Measurements from ENCODE around the gene CPLANE1. TPM values are rescaled to one million over a fixed set of nuclear protein-coding genes. Genes with fewer than 3 reads are reported as not detected.

Gene CPLANE1
- total RNA-seq, 4 donors from 2014 or later: 6.3 to 28.2 (median 12.0) TPM

DNA sequence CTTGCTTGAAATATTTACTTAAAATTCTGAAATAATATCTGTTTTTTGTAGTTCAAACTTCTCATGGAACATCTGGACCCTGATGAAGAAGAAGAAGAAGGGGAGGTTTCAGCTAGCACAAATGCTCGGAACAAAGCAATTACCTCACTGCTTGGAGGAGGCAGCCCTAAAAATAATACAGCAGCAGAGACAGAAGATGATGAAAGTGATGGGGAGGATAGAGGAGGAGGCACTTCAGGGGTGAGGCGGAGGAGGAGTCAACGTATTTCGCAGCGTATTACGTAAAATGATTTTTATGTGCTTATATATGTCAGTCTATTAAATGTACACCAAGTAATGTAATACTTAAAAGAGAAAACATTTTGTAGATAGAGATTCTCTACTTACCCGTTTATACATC is 185.4 kb downstream of the CPLANE1 start:
- TF ChIP-seq, protein P1, sequence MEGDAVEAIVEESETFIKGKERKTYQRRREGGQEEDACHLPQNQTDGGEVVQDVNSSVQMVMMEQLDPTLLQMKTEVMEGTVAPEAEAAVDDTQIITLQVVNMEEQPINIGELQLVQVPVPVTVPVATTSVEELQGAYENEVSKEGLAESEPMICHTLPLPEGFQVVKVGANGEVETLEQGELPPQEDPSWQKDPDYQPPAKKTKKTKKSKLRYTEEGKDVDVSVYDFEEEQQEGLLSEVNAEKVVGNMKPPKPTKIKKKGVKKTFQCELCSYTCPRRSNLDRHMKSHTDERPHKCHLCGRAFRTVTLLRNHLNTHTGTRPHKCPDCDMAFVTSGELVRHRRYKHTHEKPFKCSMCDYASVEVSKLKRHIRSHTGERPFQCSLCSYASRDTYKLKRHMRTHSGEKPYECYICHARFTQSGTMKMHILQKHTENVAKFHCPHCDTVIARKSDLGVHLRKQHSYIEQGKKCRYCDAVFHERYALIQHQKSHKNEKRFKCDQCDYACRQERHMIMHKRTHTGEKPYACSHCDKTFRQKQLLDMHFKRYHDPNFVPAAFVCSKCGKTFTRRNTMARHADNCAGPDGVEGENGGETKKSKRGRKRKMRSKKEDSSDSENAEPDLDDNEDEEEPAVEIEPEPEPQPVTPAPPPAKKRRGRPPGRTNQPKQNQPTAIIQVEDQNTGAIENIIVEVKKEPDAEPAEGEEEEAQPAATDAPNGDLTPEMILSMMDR (IDR thresholded peaks at IDR 0.05): no peak
- TF ChIP-seq POLR2AphosphoS5 (IDR thresholded peaks at IDR 0.05): no peak
- no peak for TF ChIP-seq POLR2A (IDR thresholded peaks at IDR 0.05)
- TF ChIP-seq EP300 (IDR thresholded peaks at IDR 0.05): no peak
- Histone ChIP-seq H3K27me3 (no peaks in the 10 kb centered on the region), H3K4me1 (no peaks in the 10 kb centered on the region), H3K36me3 (peaks cover 62% of the 10 kb centered on the region), H3K4me3 (no peak overlapping the region), H3K9me3 (no peaks in the 10 kb centered on the region), H3K27ac (no peak overlapping the region)
- DNase-seq (ENCODE audit: low spot score in 2 of 2): no peak
- 94% methylated on average over 7 of the region's 7 CpGs for WGBS

- Histone ChIP-seq H3K36me3 (peaks cover 76% of the 10 kb centered on the region), H3K27me3 (no peaks in the 10 kb centered on the region), H3K9me3 (no peaks in the 10 kb centered on the region), H3K27ac (no peak overlapping the region), H3K4me3 (no peak overlapping the region), H3K4me1 (no peaks in the 10 kb centered on the region)
- 94% methylated on average over 1 of the region's 1 CpG for WGBS
- TF ChIP-seq POLR2A (IDR thresholded peaks at IDR 0.05) (no peak), POLR2AphosphoS5 (IDR thresholded peaks at IDR 0.05) (no peak), EP300 (IDR thresholded peaks at IDR 0.05) (no peak)
- TF ChIP-seq, protein P1 (IDR thresholded peaks at IDR 0.05): no peak
- DNase-seq (ENCODE audit: low spot score in 2 of 2): no peak
Measured at GRCh38 chr5:37060030-37060429, 189.1 kb downstream of the CPLANE1 start.

DNA sequence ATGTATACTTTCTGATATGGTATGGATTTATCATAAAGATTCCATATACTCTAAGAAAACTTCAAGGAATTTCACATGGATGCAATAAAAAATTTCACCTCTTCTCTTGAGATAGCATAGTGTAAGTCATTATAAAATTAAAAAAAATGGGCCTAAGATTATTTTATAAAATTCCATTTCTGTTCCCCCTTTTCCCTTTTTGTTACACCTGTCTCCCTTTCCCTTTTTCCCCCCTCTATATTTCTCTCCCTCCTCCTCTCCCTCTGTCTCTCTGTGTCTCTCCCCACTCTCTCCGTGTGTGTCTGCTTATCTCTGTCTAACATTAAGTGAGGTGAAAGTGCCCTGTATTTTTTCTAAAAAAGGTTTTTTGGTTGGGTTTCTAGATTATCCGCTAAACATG is 192.4 kb downstream of the CPLANE1 start:
- no peak for TF ChIP-seq POLR2A (IDR thresholded peaks at IDR 0.05)
- no peak for TF ChIP-seq EP300 (IDR thresholded peaks at IDR 0.05)
- TF ChIP-seq, protein P1 (IDR thresholded peaks at IDR 0.05): no peak
- no peak for TF ChIP-seq POLR2AphosphoS5 (IDR thresholded peaks at IDR 0.05)
- Histone ChIP-seq H3K27ac (no peak overlapping the region), H3K4me1 (no peaks in the 10 kb centered on the region), H3K4me3 (no peak overlapping the region), H3K36me3 (peaks cover 74% of the 10 kb centered on the region), H3K27me3 (no peaks in the 10 kb centered on the region), H3K9me3 (no peaks in the 10 kb centered on the region)
- DNase-seq (ENCODE audit: low spot score in 2 of 2): no peak
- WGBS: 90% methylated on average over 2 of the region's 2 CpGs

Other genes starting within 250 kb of the CPLANE1 start
- gene NUP155, start 121.7 kb upstream of the CPLANE1 start, total RNA-seq: 10 to 100 TPM; 17.2 to 31.9 (median 21.3) TPM
- gene WDR70, start 129.9 kb upstream of the CPLANE1 start, total RNA-seq: 10 to 100 TPM; 20.0 to 60.0 (median 23.0) TPM

Measured in suprapubic skin (tissue), 4 donors.